ENCODE measurements around the gene CDK6. TPM values are rescaled to one million over a fixed set of nuclear protein-coding genes. Genes with fewer than 3 reads are reported as not detected.
"Not testable (repeated sequence)": the region's sequence is repeated elsewhere in the genome, so short reads cannot be mapped to it uniquely, and the experiment has no call there.

The CDK6 gene
- polyA plus RNA-seq (2013), result 248 TPM

DNA sequence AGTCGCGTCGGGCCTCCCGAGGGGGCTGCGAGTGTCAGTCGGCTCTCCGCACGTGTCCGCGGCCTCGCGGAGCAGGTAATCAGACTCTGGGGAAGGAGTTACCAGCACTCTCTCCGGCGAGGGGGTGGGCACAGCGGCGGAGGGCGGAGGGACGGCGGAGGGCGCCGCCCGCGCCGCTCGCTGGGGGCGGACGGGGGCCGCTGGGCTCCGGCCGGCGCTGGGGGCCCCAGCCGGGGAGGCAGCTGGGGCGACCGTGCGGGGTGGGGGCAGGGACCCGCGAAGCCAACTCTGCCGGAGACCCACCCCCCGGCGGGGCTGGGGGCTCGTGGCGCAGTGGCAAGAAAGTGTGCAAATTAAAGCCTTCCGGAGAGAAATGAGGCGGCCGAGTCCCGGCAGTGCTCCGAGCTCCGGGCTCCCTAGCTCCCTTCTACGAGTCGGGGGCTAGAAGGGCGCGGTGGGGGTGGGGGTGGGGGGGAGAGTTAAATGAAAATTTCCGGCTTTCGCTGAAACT, at the start of gene CDK6:
CDK6 (minus strand) TSS at position 85 of the 511 bp plus-strand sequence. CDS start 3,250 bp downstream, outside the sequence.
- Histone ChIP-seq H3K36me3 (ENCODE audit: control insufficient read depth in 4 of 4, insufficient read depth in 4 of 4, low read length in 3 of 4) (peaks cover 0 to 25% (median 15%) of the 10 kb centered on the region in 4 experiments), H3K9me3 (ENCODE audit: control extremely low read depth in 1 of 5, control insufficient read depth in 4 of 5, insufficient read depth in 2 of 5, low read depth in 1 of 5, low read length in 4 of 5) (no peaks in the 10 kb centered on the region), H3K27ac (ENCODE audit: insufficient read depth in 1 of 2, low read depth in 1 of 2, low read length in 2 of 2, poor library complexity in 1 of 2, severe bottlenecking in 2 of 2) (peak within 1 kb of the TSS; percentile 85 to 95), H3K4me3 (ENCODE audit: control insufficient read depth in 1 of 7, extremely low read depth in 1 of 7, insufficient read depth in 4 of 7, low read depth in 2 of 7, low read length in 6 of 7) (peak within 1 kb of the TSS; percentile 78 to 100 (median 97)), H3K4me1 (ENCODE audit: control extremely low read depth in 1 of 4, control insufficient read depth in 4 of 4, insufficient read depth in 4 of 4, low read length in 3 of 4) (peaks cover 13 to 42% (median 31%) of the 10 kb centered on the region in 4 experiments), H3K27me3 (replicated peaks in 2 of 5; ENCODE audit: control insufficient read depth in 4 of 5, insufficient read depth in 5 of 5, low read length in 4 of 5) (no peaks in the 10 kb centered on the region)
- CTCF ChIA-PET, result interaction anchor here (1.0 to 1.9 kb wide), 7 partner anchors 15 to 220 kb away, joined by 3 to 13 read pairs (median 3); no protein-coding TSS in a partner anchor
- under 1% methylated on average over 35 of the region's 54 CpGs for WGBS (ENCODE audit: insufficient coverage)
- DNase-seq, result peak; percentile 58 to 88 (median 83)
- POLR2A ChIA-PET, result interaction anchor here (0.8 to 1.6 kb wide), 3 partner anchors 9 to 281 kb away, joined by 3 read pairs; partner anchors contain the start of gene SAMD9

- POLR2A ChIA-PET; H3K4me3 ChIP-seq (ENCODE audit: control insufficient read depth in 1 of 7, extremely low read depth in 1 of 7, insufficient read depth in 4 of 7, low read depth in 2 of 7, low read length in 6 of 7); H3K4me1 ChIP-seq (ENCODE audit: control extremely low read depth in 1 of 4, control insufficient read depth in 4 of 4, insufficient read depth in 4 of 4, low read length in 3 of 4); H3K27me3 ChIP-seq (replicated peaks in 2 of 5; ENCODE audit: control insufficient read depth in 4 of 5, insufficient read depth in 5 of 5, low read length in 4 of 5); H3K27ac ChIP-seq (ENCODE audit: insufficient read depth in 1 of 2, low read depth in 1 of 2, low read length in 2 of 2, poor library complexity in 1 of 2, severe bottlenecking in 2 of 2): not testable (repeated sequence)
- no CpG with 5 or more reads among the region's 2 CpGs for WGBS (ENCODE audit: insufficient coverage)
- Histone ChIP-seq H3K9me3 (ENCODE audit: control extremely low read depth in 1 of 5, control insufficient read depth in 4 of 5, insufficient read depth in 2 of 5, low read depth in 1 of 5, low read length in 4 of 5) (peaks cover 4 to 70% (median 15%) of the 10 kb centered on the region in 5 experiments), H3K36me3 (ENCODE audit: control insufficient read depth in 4 of 4, insufficient read depth in 4 of 4, low read length in 3 of 4) (peaks cover 2 to 14% (median 11%) of the 10 kb centered on the region in 4 experiments)
- DNase-seq, result peak in 2 of 3 donors; percentile 36 to 65
- CTCF ChIA-PET, result interaction anchor here (1.5 kb wide), 1 partner anchor 11 kb away, joined by 3 read pairs; no protein-coding TSS in a partner anchor
Measured at GRCh38 chr7:92886039-92886438, 49.7 kb upstream of the CDK6 start.

GRCh38 chr7:92884218-92884617, 47.8 kb upstream of the CDK6 start:
- H3K27me3 ChIP-seq (replicated peaks in 2 of 5; ENCODE audit: control insufficient read depth in 4 of 5, insufficient read depth in 5 of 5, low read length in 4 of 5), result no peaks in the 10 kb centered on the region
- no peaks in the 10 kb centered on the region for H3K4me1 ChIP-seq (ENCODE audit: control extremely low read depth in 1 of 4, control insufficient read depth in 4 of 4, insufficient read depth in 4 of 4, low read length in 3 of 4)
- H3K9me3 ChIP-seq (ENCODE audit: control extremely low read depth in 1 of 5, control insufficient read depth in 4 of 5, insufficient read depth in 2 of 5, low read depth in 1 of 5, low read length in 4 of 5), result peaks cover 4 to 75% (median 17%) of the 10 kb centered on the region in 5 experiments
- ChIA-PET CTCF (no interaction called here), POLR2A (no interaction called here)
- no peak for DNase-seq
- peaks cover 0 to 15% (median 11%) of the 10 kb centered on the region in 4 experiments for H3K36me3 ChIP-seq (ENCODE audit: control insufficient read depth in 4 of 4, insufficient read depth in 4 of 4, low read length in 3 of 4)
- H3K27ac ChIP-seq (ENCODE audit: insufficient read depth in 1 of 2, low read depth in 1 of 2, low read length in 2 of 2, poor library complexity in 1 of 2, severe bottlenecking in 2 of 2), result no peak overlapping the region
- no peak overlapping the region for H3K4me3 ChIP-seq (ENCODE audit: control insufficient read depth in 1 of 7, extremely low read depth in 1 of 7, insufficient read depth in 4 of 7, low read depth in 2 of 7, low read length in 6 of 7)

DNA sequence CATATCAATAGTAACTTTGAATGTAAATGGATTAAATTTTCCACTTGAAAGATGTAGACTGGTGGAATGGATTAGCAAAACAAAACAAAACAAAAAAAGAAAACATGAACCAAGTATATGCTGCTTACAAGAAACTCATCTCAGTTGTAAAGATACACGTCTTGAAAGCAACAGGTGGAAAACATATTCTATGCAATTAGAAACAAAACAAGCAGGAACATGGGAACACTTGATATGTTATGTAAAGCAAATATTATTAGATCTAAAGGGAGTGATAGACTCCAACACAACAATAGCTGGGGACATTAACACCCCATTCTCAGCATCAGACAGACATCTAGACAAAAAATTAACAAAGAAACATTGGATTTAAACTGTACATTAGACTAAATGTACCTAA, 46.4 kb upstream of the CDK6 start:
- POLR2A ChIA-PET, result no interaction called here
- DNase-seq, result no peak
- Histone ChIP-seq H3K36me3 (ENCODE audit: control insufficient read depth in 4 of 4, insufficient read depth in 4 of 4, low read length in 3 of 4) (peaks cover 0 to 5% (median 2%) of the 10 kb centered on the region in 4 experiments), H3K9me3 (ENCODE audit: control extremely low read depth in 1 of 5, control insufficient read depth in 4 of 5, insufficient read depth in 2 of 5, low read depth in 1 of 5, low read length in 4 of 5) (peaks cover 4 to 60% (median 8%) of the 10 kb centered on the region in 5 experiments), H3K4me3 (ENCODE audit: control insufficient read depth in 1 of 7, extremely low read depth in 1 of 7, insufficient read depth in 4 of 7, low read depth in 2 of 7, low read length in 6 of 7) (no peak overlapping the region), H3K27ac (ENCODE audit: insufficient read depth in 1 of 2, low read depth in 1 of 2, low read length in 2 of 2, poor library complexity in 1 of 2, severe bottlenecking in 2 of 2) (no peak overlapping the region), H3K4me1 (ENCODE audit: control extremely low read depth in 1 of 4, control insufficient read depth in 4 of 4, insufficient read depth in 4 of 4, low read length in 3 of 4) (no peaks in the 10 kb centered on the region), H3K27me3 (replicated peaks in 2 of 5; ENCODE audit: control insufficient read depth in 4 of 5, insufficient read depth in 5 of 5, low read length in 4 of 5) (no peaks in the 10 kb centered on the region)
- CTCF ChIA-PET, result no interaction called here
- WGBS (ENCODE audit: insufficient coverage), result no CpG with 5 or more reads among the region's 1 CpG

DNA sequence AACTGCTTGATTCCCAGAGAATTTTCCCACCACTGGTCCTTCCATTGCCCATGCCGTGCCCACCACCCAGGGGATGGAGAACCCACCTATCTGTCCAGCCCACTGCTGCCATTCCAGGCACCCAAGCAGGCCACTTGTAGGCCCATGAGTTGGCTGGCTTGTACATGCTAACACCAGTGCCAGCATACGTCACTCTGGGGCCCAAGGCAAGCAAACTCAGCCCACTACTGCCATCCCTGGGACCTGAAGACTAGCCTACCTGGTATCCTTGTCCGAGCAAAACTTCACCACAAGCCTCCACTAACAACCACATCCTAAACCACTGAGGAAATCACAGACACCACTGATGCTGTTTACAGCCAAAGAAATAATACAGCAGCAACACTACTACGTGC, 44.7 kb upstream of the CDK6 start:
- DNase-seq, result no peak
- Histone ChIP-seq H3K9me3 (ENCODE audit: control extremely low read depth in 1 of 5, control insufficient read depth in 4 of 5, insufficient read depth in 2 of 5, low read depth in 1 of 5, low read length in 4 of 5) (peaks cover 4 to 48% (median 5%) of the 10 kb centered on the region in 5 experiments), H3K4me3 (ENCODE audit: control insufficient read depth in 1 of 7, extremely low read depth in 1 of 7, insufficient read depth in 4 of 7, low read depth in 2 of 7, low read length in 6 of 7) (no peak overlapping the region), H3K27me3 (replicated peaks in 2 of 5; ENCODE audit: control insufficient read depth in 4 of 5, insufficient read depth in 5 of 5, low read length in 4 of 5) (no peaks in the 10 kb centered on the region), H3K4me1 (ENCODE audit: control extremely low read depth in 1 of 4, control insufficient read depth in 4 of 4, insufficient read depth in 4 of 4, low read length in 3 of 4) (no peaks in the 10 kb centered on the region), H3K36me3 (ENCODE audit: control insufficient read depth in 4 of 4, insufficient read depth in 4 of 4, low read length in 3 of 4) (peaks cover 0 to 5% (median 2%) of the 10 kb centered on the region in 4 experiments), H3K27ac (ENCODE audit: insufficient read depth in 1 of 2, low read depth in 1 of 2, low read length in 2 of 2, poor library complexity in 1 of 2, severe bottlenecking in 2 of 2) (no peak overlapping the region)
- WGBS (ENCODE audit: insufficient coverage), result 90% methylated on average over 3 of the region's 4 CpGs
- POLR2A ChIA-PET, result no interaction called here
- CTCF ChIA-PET, result interaction anchor here (1.1 kb wide), 1 partner anchor 53 kb away, joined by 3 read pairs; no protein-coding TSS in a partner anchor

GRCh38 chr7:92880212-92881090, 44.1 kb upstream of the CDK6 start:
- peaks cover 3 to 46% (median 4%) of the 10 kb centered on the region in 5 experiments for H3K9me3 ChIP-seq (ENCODE audit: control extremely low read depth in 1 of 5, control insufficient read depth in 4 of 5, insufficient read depth in 2 of 5, low read depth in 1 of 5, low read length in 4 of 5)
- ChIA-PET POLR2A (no interaction called here), CTCF (interaction anchor here (1.1 kb wide), 1 partner anchor 54 kb away, joined by 3 read pairs; no protein-coding TSS in a partner anchor)
- H3K4me1 ChIP-seq (ENCODE audit: control extremely low read depth in 1 of 4, control insufficient read depth in 4 of 4, insufficient read depth in 4 of 4, low read length in 3 of 4), result no peaks in the 10 kb centered on the region
- H3K27me3 ChIP-seq (replicated peaks in 2 of 5; ENCODE audit: control insufficient read depth in 4 of 5, insufficient read depth in 5 of 5, low read length in 4 of 5), result no peaks in the 10 kb centered on the region
- no peak for DNase-seq
- no peak overlapping the region for H3K4me3 ChIP-seq (ENCODE audit: control insufficient read depth in 1 of 7, extremely low read depth in 1 of 7, insufficient read depth in 4 of 7, low read depth in 2 of 7, low read length in 6 of 7)
- H3K36me3 ChIP-seq (ENCODE audit: control insufficient read depth in 4 of 4, insufficient read depth in 4 of 4, low read length in 3 of 4), result peaks cover 0 to 8% (median 2%) of the 10 kb centered on the region in 4 experiments
- 100% methylated on average over 1 of the region's 2 CpGs for WGBS (ENCODE audit: insufficient coverage)
- H3K27ac ChIP-seq (ENCODE audit: insufficient read depth in 1 of 2, low read depth in 1 of 2, low read length in 2 of 2, poor library complexity in 1 of 2, severe bottlenecking in 2 of 2), result no peak overlapping the region

DNA sequence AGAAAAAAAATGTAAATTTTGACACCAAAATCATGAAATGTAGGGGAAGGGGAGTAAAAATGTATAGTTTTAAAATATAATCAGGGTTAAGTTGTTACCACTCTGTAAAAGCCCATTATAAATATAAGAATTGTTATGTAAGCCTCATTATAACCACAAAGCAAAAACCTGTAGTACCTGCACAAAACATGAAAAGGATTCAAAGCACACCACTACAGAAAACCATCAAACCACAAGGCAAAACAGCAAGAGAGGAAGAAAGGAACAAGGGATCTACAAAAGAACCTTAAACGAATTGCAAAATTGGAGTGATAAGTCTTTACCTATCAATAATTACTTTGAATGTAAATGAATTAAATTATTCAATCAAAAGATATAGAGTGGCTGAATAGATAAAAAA, 41.0 kb upstream of the CDK6 start:
- peaks cover 0 to 7% (median 2%) of the 10 kb centered on the region in 4 experiments for H3K4me1 ChIP-seq (ENCODE audit: control extremely low read depth in 1 of 4, control insufficient read depth in 4 of 4, insufficient read depth in 4 of 4, low read length in 3 of 4)
- CTCF ChIA-PET, result no interaction called here
- no peak for DNase-seq
- POLR2A ChIA-PET, result no interaction called here
- peaks cover 0 to 21% (median 6%) of the 10 kb centered on the region in 4 experiments for H3K36me3 ChIP-seq (ENCODE audit: control insufficient read depth in 4 of 4, insufficient read depth in 4 of 4, low read length in 3 of 4)
- H3K27ac ChIP-seq (ENCODE audit: insufficient read depth in 1 of 2, low read depth in 1 of 2, low read length in 2 of 2, poor library complexity in 1 of 2, severe bottlenecking in 2 of 2), result no peak overlapping the region
- no peak overlapping the region for H3K4me3 ChIP-seq (ENCODE audit: control insufficient read depth in 1 of 7, extremely low read depth in 1 of 7, insufficient read depth in 4 of 7, low read depth in 2 of 7, low read length in 6 of 7)
- H3K27me3 ChIP-seq (replicated peaks in 2 of 5; ENCODE audit: control insufficient read depth in 4 of 5, insufficient read depth in 5 of 5, low read length in 4 of 5), result no peaks in the 10 kb centered on the region
- H3K9me3 ChIP-seq (ENCODE audit: control extremely low read depth in 1 of 5, control insufficient read depth in 4 of 5, insufficient read depth in 2 of 5, low read depth in 1 of 5, low read length in 4 of 5), result peaks cover 0 to 23% (median 4%) of the 10 kb centered on the region in 5 experiments
- WGBS (ENCODE audit: insufficient coverage), result no CpG with 5 or more reads among the region's 1 CpG

Data from common myeloid progenitor, CD34-positive (primary cell).